Measurements from ENCODE around the gene PDIA6. TPM values are rescaled to one million over a fixed set of nuclear protein-coding genes. Genes with fewer than 3 reads are reported as not detected.

The PDIA6 gene
- total RNA-seq, 4 donors from 2014 or later, result 35.2 to 90.3 (median 66.3) TPM

DNA sequence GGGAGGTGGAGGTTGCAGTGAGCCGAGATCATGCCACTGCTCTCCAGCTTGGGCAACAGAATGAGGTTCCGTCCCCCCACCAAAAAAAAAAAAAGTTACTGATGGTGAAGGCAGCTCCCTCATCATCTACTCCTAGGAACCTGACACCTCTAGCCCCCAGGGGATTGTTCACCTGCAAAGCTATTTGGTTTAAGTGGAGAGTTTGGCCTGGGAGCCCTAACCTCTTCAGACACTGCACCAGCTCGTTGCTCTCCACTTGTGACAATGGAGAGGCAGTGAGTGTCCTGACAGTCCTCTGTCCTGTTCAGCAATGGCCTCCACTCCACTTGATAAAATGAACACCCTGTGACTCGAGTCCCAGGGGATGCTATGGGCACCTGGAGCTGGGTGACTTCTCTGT, 47.7 kb downstream of the PDIA6 start:
- H3K27me3 ChIP-seq, result no peaks in the 10 kb centered on the region
- H3K4me1 ChIP-seq, result peaks cover 0 to 5% (median 1%) of the 10 kb centered on the region in 4 donors
- TF ChIP-seq, protein P1, sequence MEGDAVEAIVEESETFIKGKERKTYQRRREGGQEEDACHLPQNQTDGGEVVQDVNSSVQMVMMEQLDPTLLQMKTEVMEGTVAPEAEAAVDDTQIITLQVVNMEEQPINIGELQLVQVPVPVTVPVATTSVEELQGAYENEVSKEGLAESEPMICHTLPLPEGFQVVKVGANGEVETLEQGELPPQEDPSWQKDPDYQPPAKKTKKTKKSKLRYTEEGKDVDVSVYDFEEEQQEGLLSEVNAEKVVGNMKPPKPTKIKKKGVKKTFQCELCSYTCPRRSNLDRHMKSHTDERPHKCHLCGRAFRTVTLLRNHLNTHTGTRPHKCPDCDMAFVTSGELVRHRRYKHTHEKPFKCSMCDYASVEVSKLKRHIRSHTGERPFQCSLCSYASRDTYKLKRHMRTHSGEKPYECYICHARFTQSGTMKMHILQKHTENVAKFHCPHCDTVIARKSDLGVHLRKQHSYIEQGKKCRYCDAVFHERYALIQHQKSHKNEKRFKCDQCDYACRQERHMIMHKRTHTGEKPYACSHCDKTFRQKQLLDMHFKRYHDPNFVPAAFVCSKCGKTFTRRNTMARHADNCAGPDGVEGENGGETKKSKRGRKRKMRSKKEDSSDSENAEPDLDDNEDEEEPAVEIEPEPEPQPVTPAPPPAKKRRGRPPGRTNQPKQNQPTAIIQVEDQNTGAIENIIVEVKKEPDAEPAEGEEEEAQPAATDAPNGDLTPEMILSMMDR (IDR thresholded peaks at IDR 0.05), result no peak
- TF ChIP-seq EP300 (IDR thresholded peaks at IDR 0.05; ENCODE audit: low read depth), result no peak
- no peak for TF ChIP-seq POLR2AphosphoS5 (IDR thresholded peaks at IDR 0.05)
- TF ChIP-seq POLR2A (IDR thresholded peaks at IDR 0.05), result no peak
- WGBS, 2 donors (ENCODE audit: low coverage in 1 of 2), result 66% methylated on average over 4 of the region's 4 CpGs; no CpG with 5 or more reads in 1 of the 2 donors
- H3K27ac ChIP-seq, result peak overlapping the region in 1 of 4 donors; percentile 64
- no peaks in the 10 kb centered on the region for H3K36me3 ChIP-seq
- H3K4me3 ChIP-seq, result no peak overlapping the region
- DNase-seq, result no peak
- intact Hi-C loops (cut with DNase I; ENCODE audit: low total_unique reads), result no loop called here
- no peaks in the 10 kb centered on the region for H3K9me3 ChIP-seq
- in situ Hi-C loops (cut with MboI; ENCODE audit: low pct_ligation_motif_present in 1 of 4, low pct_unique_long_range_greater_than_20kb in 1 of 4, low sequenced_read_pairs in 3 of 4), result no loop called here

DNA sequence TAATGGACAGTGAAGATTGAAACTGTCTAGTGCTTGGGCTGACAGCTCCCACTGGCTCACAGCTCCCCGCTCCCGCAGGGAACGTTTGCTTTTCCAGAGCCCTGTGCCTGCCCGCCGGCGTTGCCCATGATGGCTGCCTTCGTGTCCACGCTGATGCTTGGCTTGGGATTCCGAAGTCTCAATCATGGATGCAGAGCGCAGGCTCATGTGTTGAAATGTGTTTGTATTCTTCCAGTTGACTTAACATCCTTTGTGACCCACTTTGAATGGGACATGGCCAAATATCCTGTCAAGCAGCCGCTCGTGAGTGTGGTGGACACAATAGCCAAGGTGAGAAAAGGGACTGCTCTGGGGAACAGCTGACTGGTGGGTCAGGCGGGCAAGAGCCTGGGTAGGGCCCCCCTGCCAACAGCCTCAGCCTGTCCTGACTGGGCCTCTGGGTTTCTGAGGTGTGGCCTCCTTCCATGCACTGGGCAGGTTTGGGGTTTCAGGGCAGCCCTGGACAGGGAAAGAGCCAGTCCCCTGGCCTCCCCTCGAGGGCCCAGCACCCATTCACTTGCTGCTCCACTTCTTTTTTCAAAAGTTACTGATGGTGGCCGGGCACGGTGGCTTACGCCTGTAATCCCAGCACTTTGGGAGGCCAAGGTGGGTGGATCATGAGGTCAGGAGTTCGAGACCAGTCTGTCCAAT, 48.3 kb downstream of the PDIA6 start:
- 88% methylated on average over 18 of the region's 18 CpGs; no CpG with 5 or more reads in 1 of the 2 donors for WGBS, 2 donors (ENCODE audit: low coverage in 1 of 2)
- H3K27ac ChIP-seq, result no peak overlapping the region
- no peaks in the 10 kb centered on the region for H3K36me3 ChIP-seq
- intact Hi-C loops (cut with DNase I; ENCODE audit: low total_unique reads) (no loop called here), in situ Hi-C loops (cut with MboI; ENCODE audit: low pct_ligation_motif_present in 1 of 4, low pct_unique_long_range_greater_than_20kb in 1 of 4, low sequenced_read_pairs in 3 of 4) (no loop called here)
- DNase-seq, result no peak
- no peaks in the 10 kb centered on the region for H3K27me3 ChIP-seq
- TF ChIP-seq EP300 (IDR thresholded peaks at IDR 0.05; ENCODE audit: low read depth) (no peak), POLR2AphosphoS5 (IDR thresholded peaks at IDR 0.05) (no peak), POLR2A (IDR thresholded peaks at IDR 0.05) (no peak)
- TF ChIP-seq, protein P1 (IDR thresholded peaks at IDR 0.05), result no peak
- H3K9me3 ChIP-seq, result no peaks in the 10 kb centered on the region
- peaks cover 0 to 8% (median 1%) of the 10 kb centered on the region in 4 donors for H3K4me1 ChIP-seq
- H3K4me3 ChIP-seq, result no peak overlapping the region

DNA sequence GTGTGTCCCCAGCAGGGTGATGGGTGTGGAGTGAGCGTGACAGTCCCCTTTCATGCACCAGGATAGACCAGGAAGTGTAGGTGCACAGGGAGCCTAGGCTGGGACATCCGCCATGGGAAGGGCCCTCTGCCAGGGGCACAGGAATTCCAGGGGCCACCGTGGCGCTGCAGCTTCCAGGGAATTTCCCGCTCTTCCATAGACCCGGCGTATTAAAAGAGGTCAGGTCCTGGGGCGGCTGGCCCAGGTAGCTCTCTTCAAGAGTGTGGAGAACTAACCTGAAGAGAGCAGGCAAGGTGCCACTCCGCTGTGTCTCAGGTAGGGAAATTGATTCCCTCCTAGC, 49.2 kb downstream of the PDIA6 start:
- Histone ChIP-seq H3K36me3 (no peaks in the 10 kb centered on the region), H3K27me3 (no peaks in the 10 kb centered on the region), H3K27ac (no peak overlapping the region), H3K4me1 (peaks cover 0 to 12% (median 4%) of the 10 kb centered on the region in 4 donors), H3K9me3 (no peaks in the 10 kb centered on the region), H3K4me3 (no peak overlapping the region)
- intact Hi-C loops (cut with DNase I; ENCODE audit: low total_unique reads) (no loop called here), in situ Hi-C loops (cut with MboI; ENCODE audit: low pct_ligation_motif_present in 1 of 4, low pct_unique_long_range_greater_than_20kb in 1 of 4, low sequenced_read_pairs in 3 of 4) (no loop called here)
- 92% methylated on average over 9 of the region's 9 CpGs; no CpG with 5 or more reads in 1 of the 2 donors for WGBS, 2 donors (ENCODE audit: low coverage in 1 of 2)
- no peak for DNase-seq
- TF ChIP-seq, protein P1 (IDR thresholded peaks at IDR 0.05), result no peak
- no peak for TF ChIP-seq POLR2A (IDR thresholded peaks at IDR 0.05)
- no peak for TF ChIP-seq POLR2AphosphoS5 (IDR thresholded peaks at IDR 0.05)
- no peak for TF ChIP-seq EP300 (IDR thresholded peaks at IDR 0.05; ENCODE audit: low read depth)

GRCh38 chr2:10762651-10763460, 49.7 kb downstream of the PDIA6 start:
- DNase-seq, result no peak
- intact Hi-C loops (cut with DNase I; ENCODE audit: low total_unique reads) (no loop called here), in situ Hi-C loops (cut with MboI; ENCODE audit: low pct_ligation_motif_present in 1 of 4, low pct_unique_long_range_greater_than_20kb in 1 of 4, low sequenced_read_pairs in 3 of 4) (no loop called here)
- Histone ChIP-seq H3K27ac (no peak overlapping the region), H3K36me3 (no peaks in the 10 kb centered on the region), H3K4me1 (peaks cover 0 to 12% (median 6%) of the 10 kb centered on the region in 4 donors), H3K4me3 (no peak overlapping the region), H3K27me3 (no peaks in the 10 kb centered on the region), H3K9me3 (no peaks in the 10 kb centered on the region)
- TF ChIP-seq POLR2AphosphoS5 (IDR thresholded peaks at IDR 0.05) (no peak), POLR2A (IDR thresholded peaks at IDR 0.05) (no peak), EP300 (IDR thresholded peaks at IDR 0.05; ENCODE audit: low read depth) (no peak)
- TF ChIP-seq, protein P1 (IDR thresholded peaks at IDR 0.05), result no peak
- 59 to 60% methylated on average over 5 to 25 of the region's 25 CpGs for WGBS, 2 donors (ENCODE audit: low coverage in 1 of 2)
